Measurements from ENCODE around the gene EREG.

Gene EREG

DNA sequence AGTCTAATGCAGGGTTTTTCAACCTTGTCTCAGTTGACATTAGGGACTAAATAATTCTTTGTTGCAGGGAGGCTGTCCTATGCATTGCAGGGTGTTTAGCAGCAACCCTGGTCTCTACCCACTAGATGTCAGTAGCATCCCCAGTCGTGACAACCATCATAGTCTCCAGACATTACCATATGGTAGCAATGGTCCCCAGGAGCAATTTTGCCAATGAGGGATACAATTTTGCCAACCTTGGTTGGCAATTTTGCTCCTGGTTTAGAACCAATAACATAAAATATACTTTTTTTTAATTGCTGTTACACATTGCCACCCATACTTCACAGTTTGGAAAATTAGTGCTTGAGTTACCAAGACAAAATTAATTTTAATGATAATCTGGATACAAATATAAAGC is 6.0 kb downstream of the EREG start:
- H3K36me3 ChIP-seq (ENCODE audit: control insufficient read depth, insufficient read depth, low read length) = no peaks in the 10 kb centered on the region
- H3K27ac ChIP-seq (ENCODE audit: low read depth, low read length) = no peak overlapping the region
- no peak overlapping the region for H3K9ac ChIP-seq (ENCODE audit: low read depth, low read length)
- H3K27me3 ChIP-seq (ENCODE audit: control insufficient read depth, insufficient read depth, low read length) = peaks cover 10% of the 10 kb centered on the region
- peaks cover 5% of the 10 kb centered on the region; the same call in 1 of the 2 replicates for H3K4me1 ChIP-seq (ENCODE audit: control insufficient read depth, insufficient read depth, low read length)
- H3K9me3 ChIP-seq (ENCODE audit: control insufficient read depth, insufficient read depth, low read length) = no peaks in the 10 kb centered on the region
- H3K4me3 ChIP-seq (ENCODE audit: low read depth, low read length) = no peak overlapping the region

DNA sequence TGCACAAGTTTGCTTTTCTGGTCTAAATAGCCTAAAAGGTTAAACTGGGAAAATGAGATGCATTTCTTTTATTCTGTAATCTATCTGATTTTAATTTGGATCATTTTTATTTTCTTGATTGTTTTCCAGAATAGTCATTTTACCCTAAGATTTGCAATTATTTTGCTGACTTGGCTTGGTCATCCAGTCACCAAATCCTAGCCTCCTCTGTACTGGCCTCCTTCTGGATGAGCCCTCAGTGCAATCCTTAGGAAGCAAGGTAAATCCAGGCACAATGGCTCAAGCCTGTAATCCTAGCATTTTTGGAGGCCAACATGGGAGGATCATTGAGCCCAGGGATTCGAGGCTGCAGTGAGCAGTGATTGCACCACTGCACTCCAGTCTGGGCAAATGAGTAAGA is 9.2 kb downstream of the EREG start:
- Histone ChIP-seq H3K4me1 (ENCODE audit: control insufficient read depth, insufficient read depth, low read length) (no peaks in the 10 kb centered on the region), H3K27ac (ENCODE audit: low read depth, low read length) (no peak overlapping the region), H3K4me3 (ENCODE audit: low read depth, low read length) (no peak overlapping the region), H3K9me3 (ENCODE audit: control insufficient read depth, insufficient read depth, low read length) (no peaks in the 10 kb centered on the region), H3K9ac (ENCODE audit: low read depth, low read length) (no peak overlapping the region), H3K36me3 (ENCODE audit: control insufficient read depth, insufficient read depth, low read length) (no peaks in the 10 kb centered on the region), H3K27me3 (ENCODE audit: control insufficient read depth, insufficient read depth, low read length) (no peaks in the 10 kb centered on the region)

DNA sequence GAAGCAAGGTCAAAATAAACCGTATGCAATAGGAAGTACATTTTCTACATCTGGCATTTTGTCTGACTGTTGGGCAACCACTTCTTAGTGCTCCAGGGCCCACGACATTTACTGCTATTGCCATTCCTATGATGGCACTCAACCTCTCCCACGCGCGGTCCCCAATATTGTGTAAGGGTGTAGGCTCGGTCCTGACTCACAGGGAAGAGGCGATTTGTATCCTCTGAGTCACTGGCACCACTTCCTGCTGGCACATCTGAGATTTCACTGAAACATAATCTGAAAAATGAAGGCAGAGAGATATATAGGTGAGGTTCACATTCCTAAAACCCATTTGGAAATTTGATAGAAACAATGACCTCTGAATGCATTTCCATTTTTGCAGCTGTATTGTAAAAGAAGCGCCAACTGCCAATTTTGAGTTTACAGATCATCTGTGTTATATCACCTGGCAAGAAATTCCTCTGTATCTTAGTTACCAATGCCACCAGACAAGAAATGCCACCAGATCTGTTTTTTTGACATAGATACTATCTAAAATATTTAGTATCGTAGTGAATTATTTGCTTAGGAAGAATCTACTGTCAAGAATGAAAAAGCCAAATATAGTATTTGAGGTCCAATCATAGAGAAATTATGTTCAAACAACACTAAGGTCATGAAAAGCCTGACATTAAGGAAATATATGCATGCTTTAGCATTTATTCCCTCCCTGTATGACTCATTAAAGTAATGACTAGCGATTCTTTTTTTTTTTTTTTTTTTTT is 9.8 kb downstream of the EREG start:
- Histone ChIP-seq H3K36me3 (ENCODE audit: control insufficient read depth, insufficient read depth, low read length) (no peaks in the 10 kb centered on the region), H3K9me3 (ENCODE audit: control insufficient read depth, insufficient read depth, low read length) (no peaks in the 10 kb centered on the region), H3K4me1 (ENCODE audit: control insufficient read depth, insufficient read depth, low read length) (no peaks in the 10 kb centered on the region), H3K4me3 (ENCODE audit: low read depth, low read length) (no peak overlapping the region), H3K9ac (ENCODE audit: low read depth, low read length) (no peak overlapping the region), H3K27ac (ENCODE audit: low read depth, low read length) (no peak overlapping the region), H3K27me3 (ENCODE audit: control insufficient read depth, insufficient read depth, low read length) (no peaks in the 10 kb centered on the region)

DNA sequence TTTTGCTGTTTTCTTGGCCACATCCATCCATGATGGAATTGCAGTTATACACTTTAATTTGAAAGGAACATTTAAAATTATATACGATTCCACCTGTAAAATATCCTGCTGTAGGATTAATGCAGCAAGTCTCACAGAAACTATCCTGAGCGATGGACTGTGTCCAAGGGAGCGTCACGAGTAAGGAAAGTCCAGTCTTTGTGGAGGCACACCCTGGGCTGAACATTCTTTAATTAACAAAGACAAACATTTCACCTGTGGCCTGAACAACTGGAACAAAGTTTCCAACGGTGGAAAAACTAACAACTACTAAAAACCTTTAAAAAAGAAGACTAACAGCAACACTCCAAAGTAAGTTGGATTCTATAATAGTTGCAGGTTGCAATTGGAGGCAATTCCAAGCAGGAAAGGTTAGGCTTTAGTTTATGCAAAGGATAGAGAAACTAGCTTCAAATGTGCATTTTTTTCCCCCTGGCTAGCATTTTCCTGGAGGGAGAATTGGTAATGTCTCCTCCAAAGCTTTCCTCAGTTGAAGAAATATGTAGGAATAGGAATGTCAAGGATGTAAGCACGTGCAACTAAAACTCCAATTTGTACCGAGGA is 11.0 kb downstream of the EREG start:
- Histone ChIP-seq H3K27me3 (ENCODE audit: control insufficient read depth, insufficient read depth, low read length) (no peaks in the 10 kb centered on the region), H3K9me3 (ENCODE audit: control insufficient read depth, insufficient read depth, low read length) (no peaks in the 10 kb centered on the region), H3K27ac (ENCODE audit: low read depth, low read length) (no peak overlapping the region), H3K4me1 (ENCODE audit: control insufficient read depth, insufficient read depth, low read length) (no peaks in the 10 kb centered on the region), H3K4me3 (ENCODE audit: low read depth, low read length) (no peak overlapping the region), H3K9ac (ENCODE audit: low read depth, low read length) (no peak overlapping the region), H3K36me3 (ENCODE audit: control insufficient read depth, insufficient read depth, low read length) (no peaks in the 10 kb centered on the region)

DNA sequence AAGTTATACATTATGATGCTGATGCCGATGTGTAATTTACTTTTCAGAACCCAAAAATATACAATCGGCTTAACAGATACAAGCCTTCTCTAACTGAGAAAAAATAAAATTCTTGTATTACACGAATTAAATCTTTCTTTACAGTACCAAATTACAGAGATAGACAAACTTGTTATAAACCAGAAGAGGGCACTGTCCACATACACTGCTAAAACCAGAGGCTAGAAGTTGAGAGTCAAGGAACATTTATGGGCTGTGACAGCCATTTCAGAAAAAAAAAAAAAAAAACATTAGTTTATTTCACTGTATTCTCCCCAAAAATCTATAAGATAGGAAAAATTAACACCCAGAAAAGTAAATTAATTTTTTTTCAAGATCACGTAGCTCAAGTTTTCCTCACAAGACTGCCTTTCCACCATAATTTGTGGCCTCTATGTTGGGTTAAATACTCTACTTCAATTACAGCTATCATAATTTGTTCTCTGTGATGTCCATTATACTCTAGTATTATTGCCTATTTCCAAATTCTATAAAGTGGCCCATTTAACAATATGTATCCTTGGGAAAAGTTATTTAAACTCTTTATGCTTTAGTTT is 12.0 kb downstream of the EREG start:
- Histone ChIP-seq H3K9me3 (ENCODE audit: control insufficient read depth, insufficient read depth, low read length) (no peaks in the 10 kb centered on the region), H3K4me3 (ENCODE audit: low read depth, low read length) (no peak overlapping the region), H3K4me1 (ENCODE audit: control insufficient read depth, insufficient read depth, low read length) (no peaks in the 10 kb centered on the region), H3K27me3 (ENCODE audit: control insufficient read depth, insufficient read depth, low read length) (no peaks in the 10 kb centered on the region), H3K9ac (ENCODE audit: low read depth, low read length) (no peak overlapping the region), H3K36me3 (ENCODE audit: control insufficient read depth, insufficient read depth, low read length) (no peaks in the 10 kb centered on the region), H3K27ac (ENCODE audit: low read depth, low read length) (no peak overlapping the region)

DNA sequence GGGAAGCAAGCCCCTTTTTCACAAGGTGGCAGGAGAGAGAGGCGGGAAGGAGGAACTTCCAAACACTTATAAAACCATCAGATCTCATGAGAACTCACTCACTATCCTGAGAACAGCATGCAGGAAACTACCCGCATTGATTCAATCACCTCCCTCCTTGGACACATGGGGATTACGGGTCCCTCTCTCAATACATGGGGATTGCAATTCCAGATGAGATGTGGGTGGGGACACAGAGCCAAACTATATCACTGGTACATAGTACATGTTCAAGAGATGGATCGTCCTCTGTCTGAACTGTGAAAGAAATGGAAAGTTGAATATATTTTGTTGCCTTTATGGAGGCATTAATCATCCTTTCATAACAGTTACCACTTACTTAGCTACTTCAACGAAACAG is 12.8 kb downstream of the EREG start:
- Histone ChIP-seq H3K9me3 (ENCODE audit: control insufficient read depth, insufficient read depth, low read length) (no peaks in the 10 kb centered on the region), H3K4me3 (ENCODE audit: low read depth, low read length) (no peak overlapping the region), H3K9ac (ENCODE audit: low read depth, low read length) (no peak overlapping the region), H3K27ac (ENCODE audit: low read depth, low read length) (no peak overlapping the region), H3K4me1 (ENCODE audit: control insufficient read depth, insufficient read depth, low read length) (no peaks in the 10 kb centered on the region), H3K27me3 (ENCODE audit: control insufficient read depth, insufficient read depth, low read length) (no peaks in the 10 kb centered on the region), H3K36me3 (ENCODE audit: control insufficient read depth, insufficient read depth, low read length) (no peaks in the 10 kb centered on the region)

DNA sequence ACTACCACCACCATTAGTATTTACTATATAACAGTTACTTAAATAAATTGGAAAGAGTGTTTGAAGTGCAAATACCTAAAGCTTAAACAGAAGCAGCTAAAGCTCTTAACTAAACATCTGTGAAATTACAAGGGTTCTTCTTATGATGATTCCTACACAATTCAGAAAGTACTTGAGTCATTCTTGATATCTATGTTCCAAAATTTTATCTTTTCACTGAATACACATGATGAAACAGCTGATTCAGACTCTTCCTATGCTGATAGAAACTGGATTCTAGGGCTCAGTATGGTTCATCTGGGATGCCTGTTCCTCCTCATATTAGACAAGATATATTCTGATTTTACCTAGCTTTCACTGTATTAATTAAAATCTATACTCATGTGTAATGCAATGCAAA is 13.6 kb downstream of the EREG start:
- H3K27me3 ChIP-seq (ENCODE audit: control insufficient read depth, insufficient read depth, low read length) = no peaks in the 10 kb centered on the region
- H3K9me3 ChIP-seq (ENCODE audit: control insufficient read depth, insufficient read depth, low read length) = no peaks in the 10 kb centered on the region
- no peak overlapping the region for H3K9ac ChIP-seq (ENCODE audit: low read depth, low read length)
- H3K36me3 ChIP-seq (ENCODE audit: control insufficient read depth, insufficient read depth, low read length) = no peaks in the 10 kb centered on the region
- no peaks in the 10 kb centered on the region for H3K4me1 ChIP-seq (ENCODE audit: control insufficient read depth, insufficient read depth, low read length)
- H3K4me3 ChIP-seq (ENCODE audit: low read depth, low read length) = no peak overlapping the region
- no peak overlapping the region for H3K27ac ChIP-seq (ENCODE audit: low read depth, low read length)

DNA sequence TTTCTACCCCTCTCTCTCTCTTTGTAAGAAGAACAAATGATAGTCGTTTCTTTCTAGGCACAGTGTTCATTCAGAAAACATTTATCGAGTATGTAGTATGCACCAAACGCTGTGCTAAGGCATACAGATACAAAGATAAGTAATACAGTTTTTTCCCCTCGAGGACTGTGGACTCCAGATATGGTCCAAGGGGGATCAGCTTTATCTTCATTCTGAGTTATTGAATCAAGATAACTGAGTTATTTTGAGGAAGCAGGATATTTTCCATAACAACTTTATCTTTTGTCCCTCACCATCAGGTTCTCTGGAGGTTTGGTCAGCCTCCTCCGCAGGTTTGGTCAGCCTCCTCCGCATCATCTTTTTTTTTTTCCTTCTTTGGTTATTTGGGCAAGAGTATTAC is 15.0 kb downstream of the EREG start:
- Histone ChIP-seq H3K27ac (ENCODE audit: low read depth, low read length) (no peak overlapping the region), H3K27me3 (ENCODE audit: control insufficient read depth, insufficient read depth, low read length) (no peaks in the 10 kb centered on the region), H3K9ac (ENCODE audit: low read depth, low read length) (no peak overlapping the region), H3K36me3 (ENCODE audit: control insufficient read depth, insufficient read depth, low read length) (no peaks in the 10 kb centered on the region), H3K4me1 (ENCODE audit: control insufficient read depth, insufficient read depth, low read length) (no peaks in the 10 kb centered on the region), H3K9me3 (ENCODE audit: control insufficient read depth, insufficient read depth, low read length) (no peaks in the 10 kb centered on the region), H3K4me3 (ENCODE audit: low read depth, low read length) (no peak overlapping the region)

DNA sequence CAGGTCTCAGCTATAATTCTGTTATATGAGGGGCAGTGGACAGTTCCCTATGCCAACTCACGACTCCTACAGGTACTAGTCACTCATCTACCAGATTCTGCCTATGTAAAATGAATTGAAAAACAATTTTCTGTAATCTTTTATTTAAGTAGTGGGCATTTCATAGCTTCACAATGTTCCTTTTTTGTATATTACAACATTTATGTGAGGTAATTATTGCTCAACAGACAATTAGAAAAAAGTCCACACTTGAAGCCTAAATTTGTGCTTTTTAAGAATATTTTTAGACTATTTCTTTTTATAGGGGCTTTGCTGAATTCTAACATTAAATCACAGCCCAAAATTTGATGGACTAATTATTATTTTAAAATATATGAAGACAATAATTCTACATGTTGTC is 20.4 kb downstream of the EREG start:
- Histone ChIP-seq H3K4me3 (ENCODE audit: low read depth, low read length) (no peak overlapping the region), H3K9ac (ENCODE audit: low read depth, low read length) (no peak overlapping the region), H3K27me3 (ENCODE audit: control insufficient read depth, insufficient read depth, low read length) (no peaks in the 10 kb centered on the region), H3K4me1 (ENCODE audit: control insufficient read depth, insufficient read depth, low read length) (no peaks in the 10 kb centered on the region), H3K27ac (ENCODE audit: low read depth, low read length) (no peak overlapping the region), H3K9me3 (ENCODE audit: control insufficient read depth, insufficient read depth, low read length) (no peaks in the 10 kb centered on the region), H3K36me3 (ENCODE audit: control insufficient read depth, insufficient read depth, low read length) (no peaks in the 10 kb centered on the region)

DNA sequence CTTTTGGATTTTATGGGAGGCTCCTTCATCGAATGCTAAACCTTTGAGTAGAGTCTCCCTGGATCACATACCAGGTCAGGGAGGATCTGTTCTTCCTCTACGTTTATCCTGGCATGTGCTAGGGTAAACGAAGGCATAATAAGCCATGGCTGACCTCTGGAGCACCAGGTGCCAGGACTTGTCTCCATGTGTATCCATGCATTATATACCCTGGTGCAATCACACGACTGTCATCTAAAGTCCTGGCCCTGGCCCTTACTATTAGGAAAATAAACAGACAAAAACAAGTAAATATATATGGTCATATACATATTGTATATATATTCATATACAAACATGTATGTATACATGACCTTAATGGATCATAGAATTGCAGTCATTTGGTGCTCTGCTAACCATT is 21.2 kb downstream of the EREG start:
- H3K4me3 ChIP-seq (ENCODE audit: low read depth, low read length) = no peak overlapping the region
- no peak overlapping the region for H3K9ac ChIP-seq (ENCODE audit: low read depth, low read length)
- no peaks in the 10 kb centered on the region for H3K4me1 ChIP-seq (ENCODE audit: control insufficient read depth, insufficient read depth, low read length)
- H3K36me3 ChIP-seq (ENCODE audit: control insufficient read depth, insufficient read depth, low read length) = no peaks in the 10 kb centered on the region
- no peaks in the 10 kb centered on the region for H3K9me3 ChIP-seq (ENCODE audit: control insufficient read depth, insufficient read depth, low read length)
- no peaks in the 10 kb centered on the region for H3K27me3 ChIP-seq (ENCODE audit: control insufficient read depth, insufficient read depth, low read length)
- H3K27ac ChIP-seq (ENCODE audit: low read depth, low read length) = no peak overlapping the region

DNA sequence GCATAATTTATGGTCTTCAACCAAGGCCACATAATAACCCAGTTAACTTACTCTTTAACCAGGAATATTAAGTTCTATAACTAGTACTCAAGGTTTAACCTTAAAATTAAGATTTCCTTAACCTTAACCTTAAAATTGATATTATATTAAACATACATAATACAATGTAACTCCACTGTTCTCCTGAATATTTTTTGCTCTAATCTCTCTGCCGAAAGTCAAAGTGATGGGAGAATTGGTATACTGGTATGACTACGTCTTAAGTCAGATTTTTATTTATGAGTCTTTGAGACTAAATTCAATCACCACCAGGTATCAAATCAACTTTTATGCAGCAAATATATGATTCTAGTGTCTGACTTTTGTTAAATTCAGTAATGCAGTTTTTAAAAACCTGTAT is 22.8 kb downstream of the EREG start:
- Histone ChIP-seq H3K4me1 (ENCODE audit: control insufficient read depth, insufficient read depth, low read length) (no peaks in the 10 kb centered on the region), H3K9me3 (ENCODE audit: control insufficient read depth, insufficient read depth, low read length) (no peaks in the 10 kb centered on the region), H3K36me3 (ENCODE audit: control insufficient read depth, insufficient read depth, low read length) (no peaks in the 10 kb centered on the region), H3K27me3 (ENCODE audit: control insufficient read depth, insufficient read depth, low read length) (no peaks in the 10 kb centered on the region), H3K9ac (ENCODE audit: low read depth, low read length) (no peak overlapping the region), H3K27ac (ENCODE audit: low read depth, low read length) (no peak overlapping the region), H3K4me3 (ENCODE audit: low read depth, low read length) (no peak overlapping the region)

Data from HUES48 (cell line).